AG09309 (cell line): Measurements from ENCODE around the gene SRP72.

Source experiments
- DNase-seq: peaks from one replicate; pipeline ENCODE4 v3.0.0-alpha.2; 2010; ENCODE audit warnings: low read depth
- H3K4me3 ChIP-seq: 2 replicates; pipeline ENCODE4 v1.5.1; 2011; ENCODE audit warnings: mild to moderate bottlenecking, low read depth, low read length, moderate library complexity; ENCODE audit not compliant: control insufficient read depth
- CTCF ChIP-seq: IDR thresholded peaks from 2 replicates; pipeline ENCODE4 v1.5.1; 2011; ENCODE audit warnings: mild to moderate bottlenecking, low read depth, low read length, inconsistent platforms; ENCODE audit not compliant: insufficient read depth, control insufficient read depth; ENCODE audit errors: missing control alignments

The SRP72 gene

GRCh38 chr4:56467284-56468096, at the start of gene SRP72:
TSS of gene SRP72 (plus strand) at chr4:56467617. CDS start at chr4:56467636, 19 bp downstream.
- no peak for TF ChIP-seq CTCF
- peak within 1 kb of the TSS; percentile 90 for H3K4me3 ChIP-seq
- peak; percentile 55 for DNase-seq

- DNase-seq: no peak
- no peak for TF ChIP-seq CTCF
- H3K4me3 ChIP-seq: no peak overlapping the region
These were observed 43.2 kb upstream of the SRP72 start for GRCh38 chr4:56424176-56424575.

- no peak for DNase-seq
- peak; percentile 58 for TF ChIP-seq CTCF
- no peak overlapping the region for H3K4me3 ChIP-seq
These were observed 42.5 kb upstream of the SRP72 start for GRCh38 chr4:56424697-56425514.

- no peak for DNase-seq
- H3K4me3 ChIP-seq: no peak overlapping the region
- no peak for TF ChIP-seq CTCF
These were observed 41.9 kb upstream of the SRP72 start for GRCh38 chr4:56425518-56425917.

GRCh38 chr4:56426273-56426672, 41.1 kb upstream of the SRP72 start:
- H3K4me3 ChIP-seq: no peak overlapping the region
- TF ChIP-seq CTCF: no peak
- no peak for DNase-seq

GRCh38 chr4:56427179-56427578, 40.2 kb upstream of the SRP72 start:
- no peak for TF ChIP-seq CTCF
- no peak overlapping the region for H3K4me3 ChIP-seq
- no peak for DNase-seq
